ENCODE results near the gene TUG1.

TUG1 gene

DNA sequence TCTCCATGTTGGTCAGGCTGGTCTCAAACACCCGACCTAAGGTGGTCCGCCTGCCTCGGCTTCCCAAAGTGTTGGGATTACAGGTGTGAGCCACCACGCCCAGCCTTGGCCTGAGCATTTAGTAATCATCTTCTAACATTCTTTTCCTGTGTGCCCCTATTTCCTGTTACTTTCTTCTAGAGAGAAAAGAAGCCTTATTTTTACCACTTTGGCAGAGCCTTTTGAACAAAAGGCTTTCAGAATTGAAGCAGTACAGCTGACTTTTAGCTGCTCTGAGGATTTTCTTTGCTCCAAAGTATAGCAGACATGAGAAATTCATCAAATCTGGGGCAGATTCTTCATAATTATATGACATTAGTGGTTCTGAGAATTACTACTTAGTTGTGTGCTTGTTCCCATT lies 13.9 kb upstream of the TUG1 start:
- in situ Hi-C loops (cut with MboI; ENCODE audit: low sequenced_read_pairs), result no loop called here
- no peaks in the 10 kb centered on the region for H3K27me3 ChIP-seq (ENCODE audit: low read depth)
- peaks cover 8% of the 10 kb centered on the region for H3K36me3 ChIP-seq (replicated peaks)
- H3K4me1 ChIP-seq, result no peaks in the 10 kb centered on the region
- no peaks in the 10 kb centered on the region for H3K9me3 ChIP-seq
- no peak for DNase-seq (ENCODE audit: low spot score in 2 of 2)
- H3K4me3 ChIP-seq, result no peak overlapping the region

DNA sequence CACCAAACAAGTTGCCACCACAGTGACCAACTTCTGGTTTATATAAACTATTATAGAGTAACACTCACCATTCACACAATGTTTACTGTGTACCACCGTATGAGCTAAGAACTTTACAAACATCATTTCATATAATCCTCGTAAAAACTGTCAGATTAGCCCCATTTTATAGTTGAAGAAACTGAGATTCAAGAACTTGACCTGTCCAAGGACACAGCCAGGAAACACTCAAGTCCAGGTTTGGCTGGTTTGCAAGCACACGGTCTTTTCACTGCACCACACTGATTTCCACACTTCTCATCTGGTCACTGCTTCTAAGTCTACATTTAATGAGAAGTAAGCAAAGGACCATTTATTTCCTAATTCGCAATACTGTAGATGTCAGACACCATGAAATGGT lies 4.2 kb upstream of the TUG1 start:
- no peak overlapping the region for H3K4me3 ChIP-seq
- no peak for DNase-seq (ENCODE audit: low spot score in 2 of 2)

DNA sequence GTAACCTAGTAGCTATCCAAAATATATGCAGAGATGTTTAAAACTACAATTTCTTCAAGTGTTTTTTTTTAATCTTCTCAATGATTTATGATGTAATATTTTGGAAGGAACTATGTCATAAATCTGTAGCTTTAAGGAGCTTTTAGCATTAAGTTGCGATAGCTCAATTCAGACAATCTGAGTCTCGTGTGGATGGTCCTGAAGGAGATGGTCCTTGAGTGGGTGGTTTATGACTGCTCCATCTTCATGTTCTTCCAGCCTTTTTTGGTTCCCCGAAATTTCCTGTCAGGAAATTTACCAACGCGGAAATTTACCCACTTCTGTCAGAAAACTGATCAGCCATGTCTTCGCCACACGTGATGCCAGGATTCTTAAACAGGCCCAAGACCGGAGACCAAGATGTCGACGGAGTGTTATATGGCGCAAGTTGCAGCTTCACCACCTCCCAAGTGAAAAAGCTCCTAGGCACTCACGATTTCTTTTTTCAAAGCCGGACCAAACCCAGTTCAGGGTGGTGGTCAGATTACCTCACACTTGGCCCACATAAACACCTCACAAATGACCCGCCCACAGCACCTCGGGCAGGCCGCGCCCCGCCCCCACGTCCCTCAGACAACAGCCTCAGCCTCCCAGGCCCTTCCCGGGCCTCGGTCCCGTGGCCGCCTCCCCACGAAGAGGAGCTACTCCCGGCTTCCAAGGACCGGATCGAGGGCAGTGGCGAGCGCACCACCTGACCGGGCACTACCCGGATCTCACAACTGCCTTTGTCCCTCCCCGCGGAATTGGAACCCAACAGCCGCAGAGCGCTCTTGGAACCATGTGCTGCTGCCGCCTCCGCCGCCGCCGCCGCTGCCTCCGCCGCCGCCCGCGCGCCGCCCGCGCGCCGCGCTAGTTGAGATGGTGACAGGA lies 796 bp upstream of the TUG1 start, which contains the start of gene MORC2:
Gene MORC2 (minus strand): TSS at position 760 of the 909 bp plus-strand sequence. CDS start 885 bp downstream, outside the sequence.
- no peak for DNase-seq (ENCODE audit: low spot score in 2 of 2)
- Histone ChIP-seq H3K36me3 (replicated peaks) (peaks cover 35% of the 10 kb centered on the region), H3K4me1 (peaks cover 10% of the 10 kb centered on the region; the same call in 1 of the 2 replicates), H3K4me3 (peak within 1 kb of the TSS; percentile 68), H3K27me3 (ENCODE audit: low read depth) (no peaks in the 10 kb centered on the region), H3K9me3 (peaks cover 37% of the 10 kb centered on the region)
- in situ Hi-C loops (cut with MboI; ENCODE audit: low sequenced_read_pairs), result no loop called here

More for the DNA sequence above, 4.2 kb upstream of the TUG1 start:
- Histone ChIP-seq H3K36me3 (replicated peaks) (peaks cover 9% of the 10 kb centered on the region), H3K27me3 (ENCODE audit: low read depth) (no peaks in the 10 kb centered on the region), H3K9me3 (peaks cover 21% of the 10 kb centered on the region), H3K4me1 (peaks cover 5% of the 10 kb centered on the region; the same call in 1 of the 2 replicates)
- in situ Hi-C loops (cut with MboI; ENCODE audit: low sequenced_read_pairs), result no loop called here

DNA sequence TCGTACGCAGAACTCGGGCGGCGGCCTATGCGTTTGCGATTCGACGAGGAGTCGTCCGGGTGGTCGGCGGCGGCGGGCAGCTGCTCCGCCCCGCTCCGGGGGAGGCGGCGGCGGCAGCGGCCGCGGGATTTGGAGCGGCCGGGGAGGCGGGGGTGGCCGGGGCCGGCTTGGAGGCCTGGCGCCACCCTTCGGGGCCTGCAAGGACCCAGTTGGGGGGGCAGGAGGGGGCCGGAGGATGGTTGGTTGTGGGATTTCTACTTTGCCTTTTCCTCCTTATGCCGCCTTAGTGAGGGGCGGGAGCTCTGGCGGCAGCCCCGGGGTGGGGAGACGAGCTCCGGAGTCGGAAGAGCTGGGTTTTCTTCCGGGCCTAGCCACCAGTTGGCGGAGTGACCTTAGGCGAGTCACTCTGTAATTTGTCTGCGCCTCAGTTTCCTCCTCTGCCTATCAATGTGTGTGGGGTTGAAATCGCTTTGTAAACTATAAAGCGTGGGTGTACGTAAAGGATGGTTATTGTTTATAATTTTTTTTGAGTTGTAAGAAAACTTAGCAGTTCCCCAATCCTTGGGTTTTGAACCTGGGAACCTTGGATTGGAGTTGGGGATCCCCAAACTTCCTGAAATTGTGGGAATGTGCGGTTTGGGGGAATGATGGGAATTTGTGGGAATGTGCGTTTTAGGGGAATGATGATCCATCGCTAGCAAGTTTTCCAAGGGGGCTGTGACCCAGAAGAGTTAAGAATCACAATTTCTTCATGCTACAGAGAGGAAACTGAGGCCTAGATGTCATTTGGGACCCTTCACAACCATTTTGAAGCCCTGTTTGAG lies 679 bp downstream of the TUG1 start:
- in situ Hi-C loops (cut with MboI; ENCODE audit: low sequenced_read_pairs), result no loop called here
- DNase-seq (ENCODE audit: low spot score in 2 of 2), result peak in 1 of 2 experiments; percentile 33
- Histone ChIP-seq H3K4me3 (peak overlapping the region; percentile 68), H3K9me3 (peaks cover 40% of the 10 kb centered on the region), H3K27me3 (ENCODE audit: low read depth) (no peaks in the 10 kb centered on the region), H3K36me3 (replicated peaks) (peaks cover 50% of the 10 kb centered on the region), H3K4me1 (peaks cover 10% of the 10 kb centered on the region; the same call in 1 of the 2 replicates)

DNA sequence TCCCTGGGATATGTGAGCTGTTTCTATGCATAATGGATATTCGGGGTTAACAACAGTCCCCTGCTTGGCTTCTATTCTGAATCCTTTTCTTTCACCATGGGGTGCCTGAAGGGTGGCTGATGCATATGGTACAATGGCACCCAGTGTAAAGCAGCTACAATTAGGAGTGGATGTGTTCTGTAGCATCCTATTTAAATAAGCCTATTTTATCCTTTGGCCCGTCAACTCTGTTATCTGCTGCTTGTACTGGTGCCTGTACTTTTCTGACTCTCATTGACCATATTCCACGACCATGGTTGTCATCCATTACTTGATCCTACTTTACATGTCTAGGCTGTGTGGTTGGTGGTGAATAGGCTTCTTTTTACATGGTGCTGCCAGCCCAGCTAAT lies 1.3 kb downstream of the TUG1 start:
- Histone ChIP-seq H3K4me3 (peak overlapping the region; percentile 68), H3K4me1 (peaks cover 10% of the 10 kb centered on the region; the same call in 1 of the 2 replicates), H3K36me3 (replicated peaks) (peaks cover 56% of the 10 kb centered on the region), H3K9me3 (peaks cover 42% of the 10 kb centered on the region), H3K27me3 (ENCODE audit: low read depth) (no peaks in the 10 kb centered on the region)
- in situ Hi-C loops (cut with MboI; ENCODE audit: low sequenced_read_pairs), result no loop called here
- DNase-seq (ENCODE audit: low spot score in 2 of 2), result no peak

DNA sequence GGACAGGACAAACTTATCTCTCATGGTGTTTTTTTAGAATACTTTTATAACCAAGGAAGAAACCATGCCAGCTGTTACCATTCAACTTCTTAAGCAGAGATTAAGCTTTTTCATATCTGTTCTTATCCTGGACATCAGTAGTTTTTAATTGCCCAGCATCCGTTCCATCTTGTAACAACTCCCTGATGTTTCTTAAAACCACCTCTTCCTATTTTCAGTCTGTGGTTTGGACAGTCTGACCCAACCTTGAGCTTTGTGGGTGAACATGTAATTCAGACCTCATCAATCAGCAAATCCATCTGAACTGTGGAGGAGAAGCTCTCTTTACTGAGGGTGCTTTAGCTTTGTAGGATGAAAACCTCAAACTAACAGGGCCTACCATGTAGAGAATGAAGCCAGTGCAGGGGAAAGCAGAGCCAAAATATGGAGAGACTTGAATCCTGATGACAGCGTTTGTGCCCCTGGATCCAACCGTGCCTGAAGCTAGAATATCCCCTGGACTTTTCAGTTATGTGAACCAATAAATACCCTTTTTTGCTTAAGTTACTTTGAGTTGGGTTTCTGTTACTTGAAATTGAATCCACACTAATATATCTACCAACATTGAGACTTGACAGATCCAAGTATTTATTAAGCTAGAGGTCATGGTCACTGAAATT lies 9.4 kb downstream of the TUG1 start:
- Histone ChIP-seq H3K4me3 (no peak overlapping the region), H3K27me3 (ENCODE audit: low read depth) (no peaks in the 10 kb centered on the region), H3K36me3 (replicated peaks) (peaks cover 24% of the 10 kb centered on the region), H3K9me3 (peaks cover 13% of the 10 kb centered on the region), H3K4me1 (no peaks in the 10 kb centered on the region)
- in situ Hi-C loops (cut with MboI; ENCODE audit: low sequenced_read_pairs), result no loop called here
- DNase-seq (ENCODE audit: low spot score in 2 of 2), result no peak

DNA sequence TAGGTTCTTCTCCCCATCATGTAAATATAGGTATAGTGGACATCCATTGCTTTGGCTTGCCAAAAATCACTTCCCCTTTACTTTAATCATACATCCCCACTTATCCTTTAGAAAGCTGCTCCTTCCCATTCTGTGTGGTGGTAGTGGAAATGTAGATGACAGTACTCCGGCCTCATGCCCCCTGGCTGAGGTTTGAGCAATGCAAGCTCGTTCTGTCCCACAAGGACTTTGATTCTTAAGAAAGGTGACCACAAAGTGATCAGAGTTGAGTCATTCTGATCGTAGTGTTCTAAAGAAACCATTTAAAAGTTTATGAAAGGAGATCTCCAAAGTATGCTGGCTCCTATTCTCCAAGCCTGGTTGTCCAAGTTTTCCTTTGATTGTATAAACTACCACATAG lies 10.9 kb downstream of the TUG1 start:
- DNase-seq (ENCODE audit: low spot score in 2 of 2), result no peak
- H3K9me3 ChIP-seq, result peaks cover 11% of the 10 kb centered on the region; the same call in 1 of the 2 replicates
- peaks cover 9% of the 10 kb centered on the region for H3K36me3 ChIP-seq (replicated peaks)
- no peaks in the 10 kb centered on the region for H3K27me3 ChIP-seq (ENCODE audit: low read depth)
- no peak overlapping the region for H3K4me3 ChIP-seq
- in situ Hi-C loops (cut with MboI; ENCODE audit: low sequenced_read_pairs), result no loop called here
- no peaks in the 10 kb centered on the region for H3K4me1 ChIP-seq

DNA sequence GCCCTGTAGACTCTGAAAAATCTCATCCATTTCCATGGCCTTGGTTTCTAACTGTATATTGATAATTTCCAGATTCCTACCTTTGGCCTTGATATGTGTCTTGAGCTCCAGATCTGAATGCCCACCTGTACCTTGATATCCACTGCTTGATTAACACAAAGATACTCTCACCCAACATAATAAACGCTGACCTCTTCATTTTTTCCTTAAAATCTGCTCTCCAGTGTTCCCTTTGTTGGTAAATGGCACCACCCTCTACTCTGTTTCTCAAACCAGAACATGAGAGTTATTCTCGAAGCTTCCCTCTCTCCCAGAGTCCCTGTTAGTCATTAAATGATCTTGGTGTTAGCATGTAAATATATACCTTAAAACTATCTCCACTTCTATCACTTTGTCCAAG lies 13.4 kb downstream of the TUG1 start:
- no peak overlapping the region for H3K4me3 ChIP-seq
- in situ Hi-C loops (cut with MboI; ENCODE audit: low sequenced_read_pairs), result no loop called here
- H3K27me3 ChIP-seq (ENCODE audit: low read depth), result no peaks in the 10 kb centered on the region
- H3K36me3 ChIP-seq (replicated peaks), result no peaks in the 10 kb centered on the region
- no peaks in the 10 kb centered on the region for H3K9me3 ChIP-seq
- no peak for DNase-seq (ENCODE audit: low spot score in 2 of 2)
- no peaks in the 10 kb centered on the region for H3K4me1 ChIP-seq

DNA sequence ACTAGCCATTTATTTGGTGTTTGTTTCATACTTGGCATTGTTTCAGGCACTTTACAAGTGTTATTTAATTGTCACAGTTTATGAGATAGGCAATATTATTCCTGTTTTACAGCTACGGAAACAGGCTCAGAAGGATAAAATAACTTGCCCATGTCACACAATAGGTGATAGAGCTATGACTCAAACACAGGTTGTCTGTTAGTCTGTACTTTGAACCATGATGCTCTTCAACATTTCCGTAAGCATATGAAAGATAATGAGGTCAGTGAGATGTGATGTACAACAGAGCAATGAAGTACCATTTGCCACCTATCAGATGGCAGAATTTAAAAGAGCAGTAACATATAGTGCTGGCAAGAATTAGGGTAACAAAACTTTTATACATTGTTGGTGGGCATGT lies 15.3 kb downstream of the TUG1 start:
- in situ Hi-C loops (cut with MboI; ENCODE audit: low sequenced_read_pairs), result no loop called here
- no peaks in the 10 kb centered on the region for H3K36me3 ChIP-seq (replicated peaks)
- no peaks in the 10 kb centered on the region for H3K27me3 ChIP-seq (ENCODE audit: low read depth)
- H3K4me1 ChIP-seq, result no peaks in the 10 kb centered on the region
- DNase-seq (ENCODE audit: low spot score in 2 of 2), result no peak
- H3K4me3 ChIP-seq, result no peak overlapping the region
- no peaks in the 10 kb centered on the region for H3K9me3 ChIP-seq

DNA sequence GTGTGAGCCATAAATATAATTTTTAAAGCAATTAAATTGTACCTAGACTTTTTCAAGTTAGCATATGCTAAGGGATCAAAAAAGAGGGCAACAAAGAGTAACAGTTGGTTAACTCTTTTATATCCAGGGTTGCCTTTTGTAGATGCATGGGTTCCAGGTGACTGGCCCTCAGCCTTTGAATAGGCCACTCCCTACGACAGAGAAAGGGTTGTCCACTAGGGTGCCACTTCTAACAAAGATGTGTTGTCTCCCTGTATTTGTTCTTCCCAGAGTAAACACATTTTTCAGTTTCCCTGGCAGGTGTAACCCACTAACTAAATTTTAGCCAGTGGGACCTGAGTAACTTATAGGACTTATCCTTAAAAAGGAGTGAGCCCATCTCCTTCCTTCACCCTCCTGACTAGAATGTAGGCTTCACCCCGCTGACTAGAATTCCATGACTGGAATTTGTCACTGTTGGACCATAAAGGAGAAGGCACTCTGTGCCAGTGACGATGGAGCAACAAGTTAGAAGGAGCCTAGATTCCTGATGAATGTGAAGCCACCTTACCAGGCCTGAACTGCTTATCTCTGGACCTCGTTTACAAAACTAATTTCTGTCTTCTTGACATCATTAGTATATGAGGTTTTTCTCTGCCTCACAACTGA lies 16.6 kb downstream of the TUG1 start:
- 0 out of 2 replicates have a peak, but pooled peaks cover 3% of the 10 kb centered on the region for H3K27me3 ChIP-seq (ENCODE audit: low read depth)
- no peak overlapping the region for H3K4me3 ChIP-seq
- no peak for DNase-seq (ENCODE audit: low spot score in 2 of 2)
- H3K4me1 ChIP-seq, result no peaks in the 10 kb centered on the region
- H3K36me3 ChIP-seq (replicated peaks), result no peaks in the 10 kb centered on the region
- H3K9me3 ChIP-seq, result no peaks in the 10 kb centered on the region
- in situ Hi-C loops (cut with MboI; ENCODE audit: low sequenced_read_pairs), result no loop called here

DNA sequence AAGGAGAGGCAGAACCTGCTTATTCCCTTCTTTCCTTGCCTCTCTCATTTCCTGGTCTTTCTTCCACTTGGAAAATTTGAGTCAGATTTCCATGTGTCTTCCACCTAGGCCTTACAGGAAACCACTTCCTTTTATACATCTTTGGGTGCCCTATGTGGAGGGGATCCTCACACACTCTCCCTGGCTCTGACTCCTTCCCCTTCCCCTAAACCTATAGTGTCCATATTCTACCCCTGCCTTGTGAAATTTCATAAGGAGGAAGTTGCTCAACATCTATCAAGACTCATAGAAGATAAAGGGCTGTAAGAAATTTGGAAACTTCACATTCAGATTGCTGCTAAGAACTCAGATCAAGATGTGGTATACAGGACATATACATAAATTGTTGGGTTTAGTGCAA lies 20.4 kb downstream of the TUG1 start:
- Histone ChIP-seq H3K4me1 (no peaks in the 10 kb centered on the region), H3K36me3 (replicated peaks) (no peaks in the 10 kb centered on the region), H3K4me3 (no peak overlapping the region), H3K9me3 (no peaks in the 10 kb centered on the region), H3K27me3 (ENCODE audit: low read depth) (0 out of 2 replicates have a peak, but pooled peaks cover 3% of the 10 kb centered on the region)
- in situ Hi-C loops (cut with MboI; ENCODE audit: low sequenced_read_pairs), result no loop called here
- no peak for DNase-seq (ENCODE audit: low spot score in 2 of 2)

DNA sequence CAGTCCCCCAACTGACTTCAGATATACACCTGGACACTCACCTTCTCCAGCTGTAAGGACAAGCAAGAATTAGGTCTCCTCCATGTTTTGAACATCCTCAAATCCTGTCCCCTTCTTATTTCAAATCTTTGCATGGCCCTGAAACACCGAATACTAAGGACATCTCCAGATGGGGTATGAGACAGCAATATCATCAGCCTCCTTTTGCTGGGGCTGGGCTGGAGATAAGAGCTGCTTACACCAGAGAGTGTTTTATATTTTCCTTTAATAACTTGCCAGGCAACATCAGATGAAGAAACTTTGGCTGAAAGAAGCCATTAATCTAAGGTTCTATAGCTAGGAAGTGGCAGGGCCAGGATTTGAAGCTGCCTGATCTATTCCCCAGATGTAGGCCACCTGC lies 21.6 kb downstream of the TUG1 start:
- Histone ChIP-seq H3K36me3 (replicated peaks) (no peaks in the 10 kb centered on the region), H3K9me3 (0 out of 2 replicates have a peak, but pooled peaks cover 3% of the 10 kb centered on the region), H3K4me1 (no peaks in the 10 kb centered on the region), H3K27me3 (ENCODE audit: low read depth) (0 out of 2 replicates have a peak, but pooled peaks cover 3% of the 10 kb centered on the region), H3K4me3 (no peak overlapping the region)
- no peak for DNase-seq (ENCODE audit: low spot score in 2 of 2)
- in situ Hi-C loops (cut with MboI; ENCODE audit: low sequenced_read_pairs), result no loop called here

DNA sequence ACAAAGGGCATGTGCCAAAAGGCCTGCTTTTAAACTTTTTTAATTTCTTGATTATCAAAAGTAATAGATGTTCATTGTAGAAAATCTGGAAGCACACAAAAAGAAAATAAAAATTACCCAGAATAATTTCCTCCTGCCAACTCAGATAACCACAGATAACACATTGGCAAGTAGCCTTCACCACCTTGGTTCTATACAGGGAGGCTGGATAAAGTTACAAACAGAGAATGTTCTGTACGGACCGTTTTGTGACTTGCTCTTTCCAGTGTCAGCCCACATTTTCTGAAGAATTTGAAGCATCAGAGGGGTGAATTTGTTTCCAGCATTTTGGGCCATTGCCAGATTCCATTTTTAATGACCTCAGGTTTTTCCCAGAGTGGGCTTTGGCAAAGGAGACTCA lies 23.5 kb downstream of the TUG1 start:
- no peak for DNase-seq (ENCODE audit: low spot score in 2 of 2)
- no peaks in the 10 kb centered on the region for H3K4me1 ChIP-seq
- in situ Hi-C loops (cut with MboI; ENCODE audit: low sequenced_read_pairs), result no loop called here
- H3K9me3 ChIP-seq, result 0 out of 2 replicates have a peak, but pooled peaks cover 3% of the 10 kb centered on the region
- no peak overlapping the region for H3K4me3 ChIP-seq
- H3K27me3 ChIP-seq (ENCODE audit: low read depth), result 0 out of 2 replicates have a peak, but pooled peaks cover 3% of the 10 kb centered on the region
- H3K36me3 ChIP-seq (replicated peaks), result no peaks in the 10 kb centered on the region
